COLO829 (cell line): ENCODE measurements around the gene KANSL1.
A peak's percentile ranks its signal among the peaks of the same experiment; 100 is the strongest.

ENCODE experiments used
- DNase-seq: peaks from one replicate; pipeline ENCODE4 v3.0.0; 2012; ENCODE audit warnings: low spot score

KANSL1 gene

GRCh38 chr17:46166692-46167249 lies 26.5 kb downstream of the KANSL1 start:
- DNase-seq: no peak

DNA sequence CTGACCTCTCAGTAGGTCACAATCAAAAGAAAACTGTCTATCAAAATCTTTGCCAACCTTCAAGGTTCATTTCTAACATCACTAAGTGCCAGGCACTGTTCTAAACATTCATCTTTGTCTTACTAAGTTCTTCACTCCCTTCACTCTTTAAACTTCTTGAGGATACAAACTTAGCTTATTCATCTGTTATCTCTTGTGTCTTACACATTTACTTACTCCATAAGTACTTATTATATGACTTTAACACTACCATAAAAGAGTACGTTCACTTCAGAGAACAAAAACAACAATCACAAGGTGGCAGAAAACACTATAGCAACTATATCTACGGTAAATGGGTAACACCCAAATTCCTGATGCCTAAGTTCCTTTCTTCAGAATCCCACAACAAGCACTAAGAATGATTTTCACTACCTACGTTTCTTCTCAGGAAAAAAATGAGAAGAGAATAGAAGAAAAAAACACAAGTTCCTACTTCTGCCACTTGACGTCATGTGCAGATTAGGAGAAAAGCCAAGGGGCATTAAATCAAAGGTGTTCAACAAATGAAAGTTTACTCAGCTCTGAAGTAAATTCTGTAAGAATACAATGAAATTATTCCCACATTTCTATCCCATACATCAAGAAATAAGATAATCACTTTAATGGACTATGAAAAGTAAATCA lies 29.2 kb downstream of the KANSL1 start:
- no peak for DNase-seq

DNA sequence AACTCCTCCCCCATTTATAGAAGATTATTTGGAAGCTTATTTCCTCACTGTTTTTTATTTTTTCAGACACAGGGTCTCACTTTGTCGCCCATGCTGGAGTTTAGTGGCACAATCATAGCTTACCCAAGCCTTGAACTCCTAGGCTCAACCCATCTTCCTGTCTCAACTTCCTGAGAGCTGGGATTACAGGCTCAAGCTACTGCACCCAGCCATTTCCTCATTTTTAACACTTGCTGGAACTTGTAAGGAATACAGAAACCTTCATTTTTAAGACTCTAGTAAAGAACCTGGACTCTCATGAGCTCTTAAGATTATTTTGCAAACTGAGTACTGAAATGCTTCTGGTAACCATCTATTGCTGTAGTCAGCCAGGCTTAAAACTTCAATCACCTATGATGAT lies 29.9 kb downstream of the KANSL1 start:
- DNase-seq: no peak

- no peak for DNase-seq
These were observed 30.4 kb downstream of the KANSL1 start for GRCh38 chr17:46162866-46163265.

- DNase-seq: no peak
These were observed 33.1 kb downstream of the KANSL1 start for GRCh38 chr17:46160169-46160568.

DNA sequence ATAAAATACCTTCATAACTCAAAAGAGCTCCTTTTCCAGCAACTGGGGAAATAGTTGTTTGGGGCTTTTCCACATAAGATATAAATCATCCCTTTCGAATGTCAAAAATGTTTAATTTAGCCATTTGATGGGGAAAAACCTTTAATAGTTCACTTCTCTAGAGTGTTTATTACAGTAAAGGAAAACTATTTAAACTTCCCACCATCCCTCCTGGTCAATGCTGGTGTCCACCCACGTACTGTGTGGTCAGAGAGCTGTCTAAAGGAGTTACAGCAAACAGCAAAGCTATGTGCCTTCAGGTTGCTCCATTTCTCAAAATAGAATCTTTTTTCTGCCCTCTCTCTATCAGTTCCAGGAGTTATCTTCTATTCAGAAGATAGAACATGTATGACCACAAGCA lies 33.5 kb downstream of the KANSL1 start:
- no peak for DNase-seq

GRCh38 chr17:46158323-46159296 lies 34.6 kb downstream of the KANSL1 start:
- DNase-seq: no peak

- DNase-seq: no peak
These were observed 35.7 kb downstream of the KANSL1 start for GRCh38 chr17:46157443-46158062.

DNA sequence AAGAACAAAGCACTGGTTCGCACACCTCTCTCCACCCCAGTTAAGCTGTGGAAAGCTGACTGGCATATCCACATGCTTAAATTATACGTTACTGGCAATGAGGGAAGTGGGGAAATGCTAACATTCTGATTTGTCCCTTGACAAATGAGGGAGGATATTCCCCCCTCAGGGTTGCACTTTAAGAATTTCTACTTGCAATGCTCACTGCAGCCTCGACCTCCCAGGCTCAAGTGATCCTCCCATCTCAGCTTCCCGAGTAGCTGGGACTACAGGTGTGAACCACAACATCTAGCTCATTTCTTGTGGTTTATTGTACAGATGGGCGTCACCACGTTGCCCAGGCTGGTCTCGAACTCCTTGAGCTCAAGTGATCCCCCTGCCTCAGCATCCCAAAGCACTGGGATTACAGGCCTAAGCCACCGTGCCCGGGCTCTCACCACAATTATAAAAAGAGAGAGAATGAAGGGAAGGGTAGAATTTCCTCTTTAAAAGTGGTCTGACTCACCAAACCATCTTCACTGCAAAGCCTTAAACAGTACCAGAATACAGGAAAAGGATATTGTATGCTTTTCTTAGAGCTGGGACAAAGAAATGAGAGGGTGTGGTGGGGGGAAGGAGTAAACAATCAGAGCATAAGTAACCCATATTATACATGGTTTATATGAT lies 38.9 kb downstream of the KANSL1 start:
- no peak for DNase-seq

GRCh38 chr17:46152423-46152822 lies 40.8 kb downstream of the KANSL1 start:
- no peak for DNase-seq

DNA sequence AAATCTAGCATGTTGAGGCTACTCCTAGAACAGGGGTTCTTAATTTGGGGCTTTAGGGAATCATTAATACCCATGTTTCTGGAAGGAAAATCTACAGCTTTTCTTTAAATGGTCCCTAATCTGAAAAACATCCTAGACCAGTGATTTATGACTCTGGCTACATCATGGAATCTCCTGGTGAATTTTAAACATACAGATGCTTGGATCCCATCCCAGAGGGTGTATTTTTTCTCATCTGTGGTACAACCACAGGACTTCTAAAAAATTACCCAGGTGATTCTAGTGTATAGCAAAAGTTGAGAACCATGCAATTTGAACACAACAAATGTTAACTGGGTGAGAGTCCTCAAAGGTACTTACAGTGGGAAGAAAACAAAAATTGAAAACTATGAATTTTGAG lies 41.5 kb downstream of the KANSL1 start:
- no peak for DNase-seq

DNA sequence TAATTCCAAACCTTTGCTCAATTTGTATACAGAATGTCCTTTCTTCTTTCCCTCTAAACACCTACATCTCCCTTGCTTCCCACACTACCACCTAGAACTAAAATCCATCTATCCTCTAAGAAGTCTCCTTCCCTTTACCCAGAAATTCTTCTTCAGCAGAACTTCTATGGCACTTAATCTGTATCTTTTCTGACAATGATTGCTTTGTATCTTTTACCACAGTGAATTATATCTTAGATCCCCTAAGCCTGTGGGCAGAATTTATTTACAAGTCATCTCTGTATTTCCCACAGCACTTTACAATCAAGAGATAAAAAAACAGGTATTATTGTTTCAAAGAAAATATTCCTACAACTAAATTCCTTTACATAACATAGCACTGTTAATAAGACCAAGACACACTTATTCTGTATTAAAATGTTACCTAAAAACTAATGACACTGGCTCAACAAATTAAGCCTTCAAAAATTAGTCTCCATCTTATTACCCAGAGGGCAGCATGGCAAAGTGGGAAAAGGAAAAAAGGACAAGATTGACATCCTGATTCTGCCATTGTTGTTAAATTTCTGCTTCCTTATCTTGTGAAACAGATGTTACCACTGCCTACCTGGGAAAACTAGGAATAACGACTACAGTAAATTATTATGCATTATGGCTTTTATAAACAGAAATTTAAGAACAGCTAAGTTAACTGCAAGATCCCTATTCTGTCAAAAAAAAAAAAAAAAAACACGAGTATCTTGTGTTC lies 42.8 kb downstream of the KANSL1 start:
- DNase-seq: peak; percentile 60

DNA sequence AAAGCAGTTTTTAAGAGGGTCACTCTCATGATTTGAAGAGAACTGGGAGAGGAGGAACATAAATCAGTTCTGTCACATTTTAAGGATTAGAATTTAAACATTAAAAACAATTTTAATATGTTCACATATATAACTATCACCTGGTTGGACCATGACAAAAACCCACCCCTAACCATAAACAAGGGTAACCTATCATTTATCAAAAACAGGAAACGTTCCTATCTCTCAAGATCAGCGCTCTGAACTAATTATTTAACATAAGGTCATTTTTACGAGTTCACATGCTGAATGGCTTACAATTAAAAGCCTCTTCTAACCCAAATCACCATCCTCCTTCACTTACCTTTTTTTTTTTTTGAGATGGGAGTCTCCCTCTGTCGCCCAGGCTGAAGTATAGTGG lies 45.0 kb downstream of the KANSL1 start:
- no peak for DNase-seq

- DNase-seq: no peak
These were observed 45.9 kb downstream of the KANSL1 start for GRCh38 chr17:46147296-46147695.

DNA sequence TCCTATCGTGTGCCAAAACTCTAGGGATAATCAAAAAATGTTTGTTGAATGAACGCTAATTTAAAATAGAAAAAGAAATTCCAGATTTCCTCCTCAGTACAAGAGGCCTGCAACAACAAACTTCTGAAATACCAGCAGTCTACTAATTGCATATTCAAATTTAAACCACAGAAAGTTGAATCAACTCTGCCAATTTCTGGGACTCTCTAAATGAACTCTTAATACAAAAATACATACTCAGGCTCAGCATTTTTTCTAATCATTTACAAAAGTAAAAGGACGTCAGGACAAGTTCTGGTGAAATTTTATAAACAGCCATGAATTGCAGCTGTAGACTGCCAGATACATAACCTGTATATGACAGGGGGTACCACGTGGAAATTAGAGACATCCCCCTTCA lies 49.0 kb downstream of the KANSL1 start:
- DNase-seq: no peak

GRCh38 chr17:46143827-46144236 lies 49.4 kb downstream of the KANSL1 start:
- peak; percentile 61 for DNase-seq

- DNase-seq: no peak
These were observed 51.6 kb downstream of the KANSL1 start for GRCh38 chr17:46141645-46142044.

DNA sequence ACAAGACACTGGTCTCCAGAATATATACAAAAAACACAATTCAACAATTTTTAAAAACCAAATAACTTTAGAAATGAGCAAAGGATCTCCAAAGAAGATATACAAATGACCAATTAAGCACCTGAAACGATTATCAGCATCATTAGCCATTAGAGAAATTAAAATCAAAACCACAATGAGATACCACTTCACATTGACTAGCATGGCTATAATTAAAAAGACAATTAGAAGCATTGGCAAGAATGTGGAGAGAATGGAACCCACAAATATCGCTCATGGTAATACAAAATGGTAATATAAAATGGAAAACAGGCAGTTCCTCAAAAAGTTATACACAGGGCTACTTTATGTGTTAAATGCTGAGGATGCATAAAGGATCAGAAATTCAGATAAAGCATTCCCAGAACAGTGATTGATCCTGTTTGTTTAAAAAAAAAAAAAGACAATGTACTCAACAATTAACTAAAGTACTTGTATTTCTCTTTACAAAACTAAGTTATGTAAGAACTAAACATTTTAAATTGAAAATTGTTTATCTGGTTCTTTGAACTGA lies 52.5 kb downstream of the KANSL1 start:
- no peak for DNase-seq

GRCh38 chr17:46139432-46140210 lies 53.6 kb downstream of the KANSL1 start:
- no peak for DNase-seq

DNA sequence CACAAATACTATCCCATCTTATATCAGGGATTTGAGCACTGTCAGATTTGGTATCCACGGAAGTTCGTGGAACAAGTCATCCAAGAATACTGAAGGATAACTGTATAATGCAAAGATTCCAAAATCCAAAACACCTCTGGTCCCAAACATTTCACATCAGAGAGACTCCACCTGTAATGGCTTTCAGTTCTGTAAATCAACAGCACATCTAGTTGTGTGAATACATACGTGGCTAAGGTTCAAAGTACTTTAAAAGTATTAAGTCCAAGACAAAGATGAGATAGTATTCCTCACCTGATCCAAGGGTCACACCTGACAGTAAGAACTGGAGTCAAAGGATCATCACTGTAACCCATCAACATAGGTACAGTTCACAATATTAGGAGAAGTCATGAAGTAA lies 54.8 kb downstream of the KANSL1 start:
- DNase-seq: no peak
